GM12872 (cell line): ENCODE measurements around the gene TBC1D21.

Source experiments
- TF ChIP-seq, protein P1 (sequence below): IDR thresholded peaks from 3 replicates; pipeline ENCODE4 v1.5.1; 2011; ENCODE audit warnings: low read depth, mild to moderate bottlenecking, low read length, moderate library complexity; ENCODE audit not compliant: insufficient read depth

The TBC1D21 gene, protein sequence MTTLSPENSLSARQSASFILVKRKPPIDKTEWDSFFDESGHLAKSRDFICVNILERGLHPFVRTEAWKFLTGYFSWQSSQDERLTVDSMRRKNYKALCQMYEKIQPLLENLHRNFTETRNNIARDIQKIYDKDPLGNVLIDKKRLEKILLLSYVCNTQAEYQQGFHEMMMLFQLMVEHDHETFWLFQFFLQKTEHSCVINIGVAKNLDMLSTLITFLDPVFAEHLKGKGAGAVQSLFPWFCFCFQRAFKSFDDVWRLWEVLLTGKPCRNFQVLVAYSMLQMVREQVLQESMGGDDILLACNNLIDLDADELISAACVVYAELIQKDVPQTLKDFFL

GRCh38 chr15:73873456-73873855 lies at the start of gene TBC1D21:
TBC1D21 (plus strand) TSS chr15:73873564; CDS start chr15:73873710, 146 bp downstream.
- TF ChIP-seq, protein P1, sequence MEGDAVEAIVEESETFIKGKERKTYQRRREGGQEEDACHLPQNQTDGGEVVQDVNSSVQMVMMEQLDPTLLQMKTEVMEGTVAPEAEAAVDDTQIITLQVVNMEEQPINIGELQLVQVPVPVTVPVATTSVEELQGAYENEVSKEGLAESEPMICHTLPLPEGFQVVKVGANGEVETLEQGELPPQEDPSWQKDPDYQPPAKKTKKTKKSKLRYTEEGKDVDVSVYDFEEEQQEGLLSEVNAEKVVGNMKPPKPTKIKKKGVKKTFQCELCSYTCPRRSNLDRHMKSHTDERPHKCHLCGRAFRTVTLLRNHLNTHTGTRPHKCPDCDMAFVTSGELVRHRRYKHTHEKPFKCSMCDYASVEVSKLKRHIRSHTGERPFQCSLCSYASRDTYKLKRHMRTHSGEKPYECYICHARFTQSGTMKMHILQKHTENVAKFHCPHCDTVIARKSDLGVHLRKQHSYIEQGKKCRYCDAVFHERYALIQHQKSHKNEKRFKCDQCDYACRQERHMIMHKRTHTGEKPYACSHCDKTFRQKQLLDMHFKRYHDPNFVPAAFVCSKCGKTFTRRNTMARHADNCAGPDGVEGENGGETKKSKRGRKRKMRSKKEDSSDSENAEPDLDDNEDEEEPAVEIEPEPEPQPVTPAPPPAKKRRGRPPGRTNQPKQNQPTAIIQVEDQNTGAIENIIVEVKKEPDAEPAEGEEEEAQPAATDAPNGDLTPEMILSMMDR: no peak

DNA sequence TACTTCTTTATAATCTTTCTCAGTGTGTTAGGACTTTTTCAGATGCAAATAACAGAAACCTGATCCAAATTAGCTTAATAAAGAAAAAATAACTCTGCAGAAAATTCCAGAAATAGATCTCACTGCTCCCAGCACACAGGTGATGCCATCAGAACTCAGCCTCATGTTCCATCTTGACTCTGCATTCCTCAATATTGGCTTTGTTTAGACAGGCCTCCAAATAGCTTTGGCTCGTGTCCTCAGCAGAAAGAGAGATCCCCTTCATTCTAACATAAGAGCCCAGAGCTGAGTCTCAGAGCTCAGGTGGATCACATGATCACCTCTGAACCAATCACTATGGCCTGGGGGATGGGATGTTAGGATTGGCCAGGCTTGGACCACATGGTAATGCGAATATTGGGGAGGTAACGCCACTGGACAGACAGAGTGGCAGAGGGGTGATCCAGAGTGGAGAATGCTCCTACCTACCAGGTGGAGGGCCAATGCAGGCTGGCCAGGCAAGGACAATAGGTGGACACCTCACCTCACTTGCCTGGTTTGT lies 46.6 kb upstream of the TBC1D21 start:
- TF ChIP-seq, protein P1: no peak

DNA sequence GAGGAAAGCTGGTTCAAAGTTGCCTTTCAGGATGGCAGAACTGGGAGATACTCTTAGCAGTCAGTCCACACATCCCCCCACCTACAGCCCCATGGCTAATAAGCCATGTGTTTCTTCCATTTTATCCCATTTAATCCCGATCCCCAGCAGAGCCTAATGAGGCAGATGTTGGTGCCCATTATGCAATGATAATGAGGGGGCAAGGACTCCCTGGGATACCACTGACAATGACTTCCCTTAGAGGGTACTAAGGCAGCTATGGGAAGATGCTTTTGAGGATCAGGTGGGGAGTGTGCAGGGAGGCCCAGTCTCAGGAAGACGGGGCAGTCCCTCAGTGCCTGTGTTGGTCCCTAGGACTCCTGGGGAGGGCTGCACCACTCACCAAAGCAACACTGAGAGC lies 43.8 kb upstream of the TBC1D21 start:
- TF ChIP-seq, protein P1: no peak

GRCh38 chr15:73832657-73833056 lies 40.7 kb upstream of the TBC1D21 start:
- TF ChIP-seq, protein P1: no peak

DNA sequence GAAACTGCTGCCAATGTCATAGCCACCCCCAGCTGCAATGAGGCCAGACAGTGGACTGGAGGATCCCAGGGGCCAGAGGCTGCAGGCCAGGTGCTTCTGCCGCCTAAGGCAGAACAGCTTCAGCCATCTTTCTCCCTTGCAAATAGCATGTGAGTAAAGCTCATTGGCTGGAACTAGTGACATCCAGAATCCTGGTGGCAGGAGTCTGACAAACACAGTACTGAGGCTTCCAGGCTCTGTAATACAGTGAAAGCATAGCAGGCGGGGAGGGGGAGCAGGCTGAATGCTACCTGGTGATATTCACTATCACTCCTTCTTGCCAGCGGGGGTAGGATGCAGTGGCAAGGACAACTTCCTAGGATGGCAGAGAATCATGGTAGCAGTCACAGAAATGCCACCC lies 36.5 kb upstream of the TBC1D21 start:
- TF ChIP-seq, protein P1: no peak

- TF ChIP-seq, protein P1: no peak
These were observed 34.4 kb upstream of the TBC1D21 start for GRCh38 chr15:73838831-73839426.

GRCh38 chr15:73839699-73840377 lies 33.5 kb upstream of the TBC1D21 start:
- TF ChIP-seq, protein P1: no peak
